Peyer's patch (tissue), 4 donors: ENCODE results near the gene SERBP1.

Experiments used
- POLR2A ChIP-seq, 2 donors: fragments of 450-650 bp; IDR thresholded peaks; one replicate each; pipeline ENCODE4 v1.5.1; 2017; ENCODE audit warnings: antibody characterized with exemption in 2 of 2, mild to moderate bottlenecking in 2 of 2, moderate library complexity in 2 of 2
- TF ChIP-seq, protein P1 (sequence below), 6 experiments: fragments of 450-650 bp in 4 of 6; fragments of 200-600 bp in 2 of 6; sonication (generic) in 1 of 6; IDR thresholded peaks; one replicate each; pipeline ENCODE4 v1.5.1; 2017 to 2019; ENCODE audit warnings: antibody characterized with exemption in 6 of 6, mild to moderate bottlenecking in 3 of 6, moderate library complexity in 1 of 6

- no peak for TF ChIP-seq POLR2A (IDR thresholded peaks at IDR 0.05)
- TF ChIP-seq, protein P1, sequence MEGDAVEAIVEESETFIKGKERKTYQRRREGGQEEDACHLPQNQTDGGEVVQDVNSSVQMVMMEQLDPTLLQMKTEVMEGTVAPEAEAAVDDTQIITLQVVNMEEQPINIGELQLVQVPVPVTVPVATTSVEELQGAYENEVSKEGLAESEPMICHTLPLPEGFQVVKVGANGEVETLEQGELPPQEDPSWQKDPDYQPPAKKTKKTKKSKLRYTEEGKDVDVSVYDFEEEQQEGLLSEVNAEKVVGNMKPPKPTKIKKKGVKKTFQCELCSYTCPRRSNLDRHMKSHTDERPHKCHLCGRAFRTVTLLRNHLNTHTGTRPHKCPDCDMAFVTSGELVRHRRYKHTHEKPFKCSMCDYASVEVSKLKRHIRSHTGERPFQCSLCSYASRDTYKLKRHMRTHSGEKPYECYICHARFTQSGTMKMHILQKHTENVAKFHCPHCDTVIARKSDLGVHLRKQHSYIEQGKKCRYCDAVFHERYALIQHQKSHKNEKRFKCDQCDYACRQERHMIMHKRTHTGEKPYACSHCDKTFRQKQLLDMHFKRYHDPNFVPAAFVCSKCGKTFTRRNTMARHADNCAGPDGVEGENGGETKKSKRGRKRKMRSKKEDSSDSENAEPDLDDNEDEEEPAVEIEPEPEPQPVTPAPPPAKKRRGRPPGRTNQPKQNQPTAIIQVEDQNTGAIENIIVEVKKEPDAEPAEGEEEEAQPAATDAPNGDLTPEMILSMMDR (IDR thresholded peaks at IDR 0.05), result no peak
Measured at GRCh38 chr1:67429528-67430357, 459 bp downstream of the SERBP1 start.
